ENCODE data around the gene SDF2L1. TPM values are rescaled to one million over a fixed set of nuclear protein-coding genes. Genes with fewer than 3 reads are reported as not detected.

Gene SDF2L1
- total and polyA plus RNA-seq, 9 of the 15 experiments (the other 6 are each of a cell fraction or from before 2014, with no cell fraction given), result 15.1 to 989 (median 124) TPM

- TF ChIP-seq RBM17 (IDR thresholded peaks at IDR 0.05; ENCODE audit: borderline replicate concordance, low read depth, low read length), result no peak
- TF ChIP-seq ZNF280A (IDR thresholded peaks at IDR 0.05; ENCODE audit: low read depth, partially characterized antibody), result no peak
- TF ChIP-seq TEAD4 (IDR thresholded peaks at IDR 0.05; ENCODE audit: low read length), result no peak
- peak; percentile 82; the same call in 1 of the 2 replicates for TF ChIP-seq TEAD4 (CRISPR knock-in tag; IDR thresholded peaks at IDR 0.05; ENCODE audit: borderline replicate concordance)
- 0 out of 2 replicates have a peak, but pooled peaks have one; percentile 14 for TF ChIP-seq RREB1 (CRISPR knock-in tag; IDR thresholded peaks at IDR 0.05)
- no peak for TF ChIP-seq CHD7 (IDR thresholded peaks at IDR 0.05; ENCODE audit: low read depth, low read length)
- no peak for TF ChIP-seq RAD51 (IDR thresholded peaks at IDR 0.05; ENCODE audit: borderline replicate concordance, low read depth)
- TF ChIP-seq EHMT2 (IDR thresholded peaks at IDR 0.05), result no peak
These were observed 38.9 kb downstream of the SDF2L1 start (continued) for GRCh38 chr22:21680830-21681565.
